Loucy (cell line): ENCODE results near the gene DHRS12.

Source experiments
- CTCF ChIP-seq: fragments of 200-600 bp; sonication (generic); conservative IDR thresholded peaks from 2 replicates; pipeline ENCODE4 v1.5.1; 2014; ENCODE audit warnings: mild to moderate bottlenecking, antibody characterized with exemption, low read length
- EZH2phosphoT487 ChIP-seq: fragments of 200-600 bp; IDR thresholded peaks from 2 replicates; pipeline ENCODE4 v1.6.1; 2018; ENCODE audit warnings: antibody characterized with exemption, mild to moderate bottlenecking, moderate library complexity, borderline replicate concordance

- TF ChIP-seq CTCF (no peak), EZH2phosphoT487 (no peak)
Measured at GRCh38 chr13:51737609-51738008, 66.4 kb downstream of the DHRS12 start.
